Measurements from ENCODE around the gene ANGEL1. TPM values are rescaled to one million over a fixed set of nuclear protein-coding genes. Genes with fewer than 3 reads are reported as not detected.

Gene ANGEL1
- total and polyA plus RNA-seq, 2 experiments from 2014 or later = 11.0 to 15.3 TPM

GRCh38 chr14:76810953-76811400 is 1.7 kb downstream of the ANGEL1 start:
- no peaks in the 10 kb centered on the region for H3K36me3 ChIP-seq (replicated peaks; ENCODE audit: insufficient read depth, low read depth)
- 14% methylated on average over 9 of the region's 9 CpGs for WGBS (ENCODE audit: low lambda C conversion rate, missing lambda C conversion rate)
- no peaks in the 10 kb centered on the region for H4K20me1 ChIP-seq (ENCODE audit: insufficient read depth, poor library complexity, severe bottlenecking)
- peak overlapping the region; percentile 96 for H3K4me2 ChIP-seq
- no peaks in the 10 kb centered on the region for H3K9me2 ChIP-seq (replicated peaks; ENCODE audit: insufficient read depth)
- TF ChIP-seq EZH2phosphoT487 (IDR thresholded peaks at IDR 0.05; ENCODE audit: low read depth, severe bottlenecking, unreplicated experiment) (no peak), EZH2 (IDR thresholded peaks at IDR 0.05; ENCODE audit: borderline replicate concordance) (no peak)
- TF ChIP-seq, protein P1, sequence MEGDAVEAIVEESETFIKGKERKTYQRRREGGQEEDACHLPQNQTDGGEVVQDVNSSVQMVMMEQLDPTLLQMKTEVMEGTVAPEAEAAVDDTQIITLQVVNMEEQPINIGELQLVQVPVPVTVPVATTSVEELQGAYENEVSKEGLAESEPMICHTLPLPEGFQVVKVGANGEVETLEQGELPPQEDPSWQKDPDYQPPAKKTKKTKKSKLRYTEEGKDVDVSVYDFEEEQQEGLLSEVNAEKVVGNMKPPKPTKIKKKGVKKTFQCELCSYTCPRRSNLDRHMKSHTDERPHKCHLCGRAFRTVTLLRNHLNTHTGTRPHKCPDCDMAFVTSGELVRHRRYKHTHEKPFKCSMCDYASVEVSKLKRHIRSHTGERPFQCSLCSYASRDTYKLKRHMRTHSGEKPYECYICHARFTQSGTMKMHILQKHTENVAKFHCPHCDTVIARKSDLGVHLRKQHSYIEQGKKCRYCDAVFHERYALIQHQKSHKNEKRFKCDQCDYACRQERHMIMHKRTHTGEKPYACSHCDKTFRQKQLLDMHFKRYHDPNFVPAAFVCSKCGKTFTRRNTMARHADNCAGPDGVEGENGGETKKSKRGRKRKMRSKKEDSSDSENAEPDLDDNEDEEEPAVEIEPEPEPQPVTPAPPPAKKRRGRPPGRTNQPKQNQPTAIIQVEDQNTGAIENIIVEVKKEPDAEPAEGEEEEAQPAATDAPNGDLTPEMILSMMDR (IDR thresholded peaks at IDR 0.05; ENCODE audit: poor library complexity) = peak; percentile 47
- no peaks in the 10 kb centered on the region for H3K9me3 ChIP-seq (ENCODE audit: low read depth)
- no peaks in the 10 kb centered on the region for H3K27me3 ChIP-seq
- no peak overlapping the region for H3K4me3 ChIP-seq
- no peak overlapping the region for H2AFZ ChIP-seq
- H3K79me2 ChIP-seq = peaks cover 24% of the 10 kb centered on the region
- H3K27ac ChIP-seq = peak overlapping the region; percentile 25
- no peaks in the 10 kb centered on the region for H3K4me1 ChIP-seq (ENCODE audit: insufficient read depth)
- peak; percentile 44 for DNase-seq (ENCODE audit: low spot score)

DNA sequence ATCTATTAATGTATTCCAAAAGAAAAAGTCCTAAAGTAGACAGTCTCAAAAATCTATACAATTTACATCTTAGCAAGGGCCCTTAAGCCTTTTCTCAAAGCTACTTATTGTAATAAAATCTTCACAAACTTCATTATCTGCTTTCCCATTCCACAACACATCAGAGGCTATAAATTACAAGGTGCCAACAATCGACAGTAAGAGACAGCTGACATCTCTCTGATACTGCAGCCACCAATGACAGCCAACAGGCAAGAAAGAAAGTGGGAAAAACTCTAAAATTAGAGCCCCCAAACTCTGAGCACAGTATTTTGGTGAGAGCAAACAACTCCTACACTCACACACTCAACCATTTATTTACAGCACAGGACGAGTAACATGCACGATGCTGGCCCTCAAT is 2.2 kb downstream of the ANGEL1 start:
- H3K9me3 ChIP-seq (ENCODE audit: low read depth) = no peaks in the 10 kb centered on the region
- H3K27me3 ChIP-seq = no peaks in the 10 kb centered on the region
- peaks cover 24% of the 10 kb centered on the region for H3K79me2 ChIP-seq
- no peak overlapping the region for H2AFZ ChIP-seq
- WGBS (ENCODE audit: low lambda C conversion rate, missing lambda C conversion rate) = 28% methylated on average over 3 of the region's 3 CpGs
- H3K4me1 ChIP-seq (ENCODE audit: insufficient read depth) = no peaks in the 10 kb centered on the region
- no peaks in the 10 kb centered on the region for H3K9me2 ChIP-seq (replicated peaks; ENCODE audit: insufficient read depth)
- H3K27ac ChIP-seq = peak overlapping the region; percentile 25
- DNase-seq (ENCODE audit: low spot score) = no peak
- peak overlapping the region; percentile 96 for H3K4me2 ChIP-seq
- no peak overlapping the region for H3K4me3 ChIP-seq
- no peak for TF ChIP-seq EZH2phosphoT487 (IDR thresholded peaks at IDR 0.05; ENCODE audit: low read depth, severe bottlenecking, unreplicated experiment)
- H3K36me3 ChIP-seq (replicated peaks; ENCODE audit: insufficient read depth, low read depth) = no peaks in the 10 kb centered on the region
- no peaks in the 10 kb centered on the region for H4K20me1 ChIP-seq (ENCODE audit: insufficient read depth, poor library complexity, severe bottlenecking)

DNA sequence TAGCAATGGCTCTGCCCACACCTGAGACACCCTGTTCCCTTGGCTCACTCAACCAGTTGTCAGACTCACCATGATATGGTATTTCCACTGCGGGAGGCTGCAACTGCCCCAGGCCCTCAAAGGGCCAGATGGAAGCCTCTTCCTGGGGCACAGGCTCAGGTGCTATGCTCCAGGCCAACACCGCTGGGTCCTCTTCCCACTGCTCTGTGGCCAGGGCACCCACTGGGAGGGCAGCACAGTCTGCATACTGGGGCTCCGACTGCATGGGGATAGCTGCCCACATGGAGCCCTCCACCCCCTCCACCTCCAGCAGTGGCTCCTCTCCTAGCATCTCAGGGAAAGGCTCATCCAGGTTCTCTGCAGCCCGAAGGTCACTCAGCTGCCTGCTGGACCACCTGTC is 3.7 kb downstream of the ANGEL1 start:
- WGBS (ENCODE audit: low lambda C conversion rate, missing lambda C conversion rate) = 100% methylated on average over 3 of the region's 4 CpGs
- TF ChIP-seq, protein P1 (IDR thresholded peaks at IDR 0.05; ENCODE audit: poor library complexity) = no peak
- TF ChIP-seq EZH2phosphoT487 (IDR thresholded peaks at IDR 0.05; ENCODE audit: low read depth, severe bottlenecking, unreplicated experiment) (no peak), EZH2 (IDR thresholded peaks at IDR 0.05; ENCODE audit: borderline replicate concordance) (no peak)
- H3K9me3 ChIP-seq (ENCODE audit: low read depth) = no peaks in the 10 kb centered on the region
- peaks cover 24% of the 10 kb centered on the region for H3K79me2 ChIP-seq
- H3K27ac ChIP-seq = no peak overlapping the region
- H3K9me2 ChIP-seq (replicated peaks; ENCODE audit: insufficient read depth) = no peaks in the 10 kb centered on the region
- no peak overlapping the region for H2AFZ ChIP-seq
- H3K4me3 ChIP-seq = no peak overlapping the region
- H3K36me3 ChIP-seq (replicated peaks; ENCODE audit: insufficient read depth, low read depth) = no peaks in the 10 kb centered on the region
- H3K27me3 ChIP-seq = no peaks in the 10 kb centered on the region
- H4K20me1 ChIP-seq (ENCODE audit: insufficient read depth, poor library complexity, severe bottlenecking) = no peaks in the 10 kb centered on the region
- no peak overlapping the region for H3K4me2 ChIP-seq
- no peak for DNase-seq (ENCODE audit: low spot score)
- no peaks in the 10 kb centered on the region for H3K4me1 ChIP-seq (ENCODE audit: insufficient read depth)

GRCh38 chr14:76808011-76808410 is 4.7 kb downstream of the ANGEL1 start:
- no peak overlapping the region for H3K4me3 ChIP-seq
- H3K4me1 ChIP-seq (ENCODE audit: insufficient read depth) = no peaks in the 10 kb centered on the region
- H3K27me3 ChIP-seq = no peaks in the 10 kb centered on the region
- H3K4me2 ChIP-seq = no peak overlapping the region
- H3K79me2 ChIP-seq = peaks cover 24% of the 10 kb centered on the region
- no peaks in the 10 kb centered on the region for H4K20me1 ChIP-seq (ENCODE audit: insufficient read depth, poor library complexity, severe bottlenecking)
- H3K9me2 ChIP-seq (replicated peaks; ENCODE audit: insufficient read depth) = no peaks in the 10 kb centered on the region
- DNase-seq (ENCODE audit: low spot score) = no peak
- H3K36me3 ChIP-seq (replicated peaks; ENCODE audit: insufficient read depth, low read depth) = no peaks in the 10 kb centered on the region
- TF ChIP-seq EZH2 (IDR thresholded peaks at IDR 0.05; ENCODE audit: borderline replicate concordance) = no peak
- TF ChIP-seq, protein P1 (IDR thresholded peaks at IDR 0.05; ENCODE audit: poor library complexity) = no peak
- TF ChIP-seq EZH2phosphoT487 (IDR thresholded peaks at IDR 0.05; ENCODE audit: low read depth, severe bottlenecking, unreplicated experiment) = no peak
- no peak overlapping the region for H2AFZ ChIP-seq
- no peaks in the 10 kb centered on the region for H3K9me3 ChIP-seq (ENCODE audit: low read depth)
- WGBS (ENCODE audit: low lambda C conversion rate, missing lambda C conversion rate) = 85% methylated on average over 1 of the region's 1 CpG
- no peak overlapping the region for H3K27ac ChIP-seq
